ENCODE measurements around the gene SPN.
"Not testable (repeated sequence)": the region's sequence is repeated elsewhere in the genome, so short reads cannot be mapped to it uniquely, and the experiment has no call there.

Gene SPN

DNA sequence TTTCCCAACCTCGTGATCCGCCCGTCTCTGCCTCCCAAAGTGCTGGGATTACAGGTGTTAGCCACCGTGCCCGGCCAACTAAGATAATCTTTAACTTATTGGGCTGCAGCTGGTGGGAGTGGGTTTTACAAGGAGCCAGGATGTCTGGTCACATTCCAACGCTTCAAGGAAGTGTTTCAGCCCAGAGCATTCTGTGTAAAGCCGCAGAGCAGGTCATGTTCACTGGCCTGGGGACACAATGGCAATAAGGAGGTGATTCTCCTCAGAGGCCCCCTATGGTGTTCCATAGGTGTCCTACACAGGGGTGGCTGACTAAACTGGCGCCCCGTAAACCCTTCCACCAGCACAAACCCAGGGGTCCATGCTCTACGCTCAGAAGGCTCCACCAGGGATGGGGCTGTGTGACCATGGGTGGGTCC lies 17.1 kb downstream of the SPN start:
- TF ChIP-seq, protein P1, sequence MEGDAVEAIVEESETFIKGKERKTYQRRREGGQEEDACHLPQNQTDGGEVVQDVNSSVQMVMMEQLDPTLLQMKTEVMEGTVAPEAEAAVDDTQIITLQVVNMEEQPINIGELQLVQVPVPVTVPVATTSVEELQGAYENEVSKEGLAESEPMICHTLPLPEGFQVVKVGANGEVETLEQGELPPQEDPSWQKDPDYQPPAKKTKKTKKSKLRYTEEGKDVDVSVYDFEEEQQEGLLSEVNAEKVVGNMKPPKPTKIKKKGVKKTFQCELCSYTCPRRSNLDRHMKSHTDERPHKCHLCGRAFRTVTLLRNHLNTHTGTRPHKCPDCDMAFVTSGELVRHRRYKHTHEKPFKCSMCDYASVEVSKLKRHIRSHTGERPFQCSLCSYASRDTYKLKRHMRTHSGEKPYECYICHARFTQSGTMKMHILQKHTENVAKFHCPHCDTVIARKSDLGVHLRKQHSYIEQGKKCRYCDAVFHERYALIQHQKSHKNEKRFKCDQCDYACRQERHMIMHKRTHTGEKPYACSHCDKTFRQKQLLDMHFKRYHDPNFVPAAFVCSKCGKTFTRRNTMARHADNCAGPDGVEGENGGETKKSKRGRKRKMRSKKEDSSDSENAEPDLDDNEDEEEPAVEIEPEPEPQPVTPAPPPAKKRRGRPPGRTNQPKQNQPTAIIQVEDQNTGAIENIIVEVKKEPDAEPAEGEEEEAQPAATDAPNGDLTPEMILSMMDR (IDR thresholded peaks at IDR 0.05; ENCODE audit: low read depth, low read length, missing control alignments): no peak
- H3K4me3 ChIP-seq (ENCODE audit: low read depth, low read length): peak overlapping the region; percentile 67
- DNase-seq (ENCODE audit: low read depth): no peak

DNA sequence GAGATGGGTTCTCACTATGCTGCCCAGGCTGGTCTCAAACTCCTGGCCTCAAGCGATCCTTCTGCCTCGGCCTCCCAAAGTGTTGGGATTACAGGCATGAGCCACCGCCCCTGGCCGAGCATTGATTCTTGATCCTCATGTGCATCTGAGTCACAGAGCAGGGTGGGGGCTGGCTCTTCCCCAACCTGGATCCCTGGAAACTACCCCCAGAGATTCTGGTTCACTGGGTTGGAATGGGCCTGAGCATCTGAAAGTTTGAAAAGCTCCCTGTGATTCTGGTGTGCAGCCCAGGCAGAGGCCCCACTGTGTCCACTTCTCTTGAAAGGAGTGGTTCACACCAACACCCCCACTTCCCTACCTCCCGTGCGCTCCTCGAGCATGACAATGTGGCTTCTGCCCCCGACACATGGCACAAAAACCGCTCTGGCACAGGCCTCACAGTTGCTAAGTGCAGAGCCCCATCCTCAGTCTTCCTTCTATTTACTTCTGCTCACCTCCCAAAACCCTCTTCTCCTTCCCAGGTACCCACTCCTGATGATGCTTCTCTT lies 20.6 kb downstream of the SPN start:
- TF ChIP-seq, protein P1 (IDR thresholded peaks at IDR 0.05; ENCODE audit: low read depth, low read length, missing control alignments): no peak
- H3K4me3 ChIP-seq (ENCODE audit: low read depth, low read length): no peak overlapping the region
- DNase-seq (ENCODE audit: low read depth): no peak

DNA sequence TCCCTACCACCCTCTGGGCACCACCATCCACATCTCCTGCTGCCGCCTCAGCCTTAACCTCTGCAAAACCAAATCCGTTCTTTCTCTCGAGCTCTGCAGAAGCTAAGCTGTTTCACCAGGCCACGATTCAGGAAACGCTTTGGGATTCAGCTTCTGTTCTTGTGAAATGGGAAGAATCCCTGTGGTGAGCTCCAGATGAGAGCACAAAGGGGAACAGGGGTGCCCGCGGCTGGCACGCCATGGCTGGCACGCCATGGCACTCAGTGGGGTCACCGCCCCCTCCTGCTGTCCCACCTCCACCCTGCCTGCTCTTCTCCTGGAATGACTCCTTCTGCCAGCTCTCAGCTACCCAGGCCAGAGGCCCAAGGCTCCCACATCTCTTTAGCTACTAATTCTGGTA lies 21.6 kb downstream of the SPN start:
- no peak overlapping the region for H3K4me3 ChIP-seq (ENCODE audit: low read depth, low read length)
- DNase-seq (ENCODE audit: low read depth): no peak
- TF ChIP-seq, protein P1 (IDR thresholded peaks at IDR 0.05; ENCODE audit: low read depth, low read length, missing control alignments): no peak

DNA sequence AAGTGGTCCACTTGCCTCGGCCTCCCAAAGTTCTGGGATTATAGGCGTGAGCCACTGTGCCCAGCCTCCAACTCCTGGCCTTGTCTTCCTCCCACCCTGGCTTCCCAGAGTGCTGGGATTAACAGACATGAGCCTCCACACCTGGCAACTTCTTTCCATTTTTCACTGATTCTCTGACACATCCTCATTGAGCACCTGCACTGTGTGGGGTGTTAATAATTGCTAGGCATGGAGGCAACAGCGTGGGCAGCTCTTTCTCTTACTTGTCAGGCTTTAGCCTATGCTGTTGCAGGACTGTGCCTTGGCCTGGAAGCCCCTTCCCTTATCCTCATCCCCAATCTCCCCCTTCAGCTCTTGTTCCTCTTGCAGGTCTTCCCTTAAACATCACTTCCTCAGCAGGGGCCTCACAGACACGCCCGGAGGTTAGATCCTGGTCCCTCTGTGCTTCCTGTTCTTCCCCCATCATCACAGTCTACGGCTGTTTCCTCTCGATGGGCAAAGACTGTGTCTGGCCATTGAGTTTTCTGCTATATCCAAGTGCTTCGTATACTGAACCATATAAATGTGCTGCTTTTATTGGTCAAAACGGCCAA lies 23.8 kb downstream of the SPN start:
- TF ChIP-seq, protein P1 (IDR thresholded peaks at IDR 0.05; ENCODE audit: low read depth, low read length, missing control alignments): no peak
- DNase-seq (ENCODE audit: low read depth): no peak
- no peak overlapping the region for H3K4me3 ChIP-seq (ENCODE audit: low read depth, low read length)

DNA sequence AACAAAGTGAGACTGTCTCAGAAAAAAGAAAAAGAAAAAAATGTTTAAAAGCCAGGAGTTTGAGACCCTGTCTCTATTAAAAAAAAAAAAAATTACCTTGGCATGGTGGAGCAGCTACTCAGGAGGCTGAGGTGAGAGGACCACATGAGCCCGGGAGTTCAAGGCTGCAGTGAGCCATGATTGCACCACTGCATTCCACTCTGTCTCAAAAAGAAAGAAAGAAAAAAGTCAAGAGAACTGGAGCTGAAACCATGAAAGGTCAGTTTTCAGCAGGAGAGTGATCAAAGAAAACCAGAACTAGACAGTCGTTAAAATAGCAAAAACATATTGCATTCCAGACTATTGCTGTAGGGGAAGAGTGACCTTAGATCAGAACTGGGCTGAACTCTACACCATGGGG lies 24.7 kb downstream of the SPN start:
- no peak overlapping the region for H3K4me3 ChIP-seq (ENCODE audit: low read depth, low read length)
- TF ChIP-seq, protein P1 (IDR thresholded peaks at IDR 0.05; ENCODE audit: low read depth, low read length, missing control alignments): no peak
- no peak for DNase-seq (ENCODE audit: low read depth)

DNA sequence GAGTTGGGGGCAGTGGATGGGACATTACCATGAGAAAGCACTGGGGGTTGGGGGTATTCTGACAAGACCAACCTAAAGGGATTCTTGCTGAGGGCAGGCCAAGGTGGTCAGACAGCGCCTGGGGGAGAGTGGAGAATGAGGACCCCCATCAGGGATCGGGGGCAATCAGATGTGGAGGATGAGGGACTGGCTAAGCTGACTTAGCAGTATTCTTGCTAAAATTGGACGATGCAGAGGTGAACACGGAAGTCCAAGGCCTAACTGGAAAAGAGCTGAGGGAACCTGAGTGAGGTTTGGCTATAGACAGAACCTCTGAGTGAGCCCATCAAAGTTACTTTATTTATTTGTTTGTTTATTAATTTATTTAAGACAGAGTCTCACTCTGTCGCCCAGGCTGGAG lies 25.1 kb downstream of the SPN start:
- TF ChIP-seq, protein P1 (IDR thresholded peaks at IDR 0.05; ENCODE audit: low read depth, low read length, missing control alignments): no peak
- no peak for DNase-seq (ENCODE audit: low read depth)
- H3K4me3 ChIP-seq (ENCODE audit: low read depth, low read length): no peak overlapping the region

DNA sequence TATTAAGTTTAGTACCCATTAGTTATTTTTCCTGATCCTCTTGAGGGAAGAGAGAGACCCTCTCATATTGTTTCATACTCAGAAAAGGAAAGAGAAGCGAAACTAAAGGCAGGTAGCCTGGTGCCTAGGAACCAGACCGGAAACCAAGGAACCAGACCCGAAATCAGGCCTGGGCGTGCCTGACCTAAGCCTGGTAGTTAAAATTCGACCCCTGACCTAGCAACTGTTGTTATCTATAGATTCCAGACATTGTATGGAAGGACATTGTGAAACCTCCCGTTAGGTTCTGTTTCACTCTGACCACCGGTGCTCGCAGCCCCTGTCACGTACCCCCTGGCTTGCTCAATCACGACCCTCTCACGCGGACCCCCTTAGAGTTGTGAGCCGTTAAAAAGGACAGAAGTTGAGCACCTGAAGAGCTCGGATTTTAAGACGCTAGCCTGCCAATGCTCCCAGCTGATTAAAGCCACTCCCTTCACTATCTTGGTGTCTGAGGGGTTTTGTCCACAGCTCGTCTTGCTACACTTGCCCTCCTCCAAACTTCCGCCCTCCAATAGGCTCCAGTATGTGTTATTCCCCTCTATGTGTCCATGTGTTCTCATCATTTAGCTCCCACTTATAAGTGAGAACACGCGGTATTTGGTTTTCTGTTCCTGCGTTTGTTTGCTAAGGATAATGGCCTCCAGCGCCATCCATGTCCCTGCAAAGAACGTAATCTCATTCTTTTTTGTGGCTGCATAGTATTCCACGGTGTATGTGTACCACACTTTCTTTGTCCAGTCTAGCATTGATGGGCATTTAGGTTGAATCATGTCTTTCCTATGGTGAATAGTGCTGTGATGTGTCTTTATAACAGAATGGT lies 26.7 kb downstream of the SPN start:
- not testable (repeated sequence) for H3K4me3 ChIP-seq (ENCODE audit: low read depth, low read length); DNase-seq (ENCODE audit: low read depth)

DNA sequence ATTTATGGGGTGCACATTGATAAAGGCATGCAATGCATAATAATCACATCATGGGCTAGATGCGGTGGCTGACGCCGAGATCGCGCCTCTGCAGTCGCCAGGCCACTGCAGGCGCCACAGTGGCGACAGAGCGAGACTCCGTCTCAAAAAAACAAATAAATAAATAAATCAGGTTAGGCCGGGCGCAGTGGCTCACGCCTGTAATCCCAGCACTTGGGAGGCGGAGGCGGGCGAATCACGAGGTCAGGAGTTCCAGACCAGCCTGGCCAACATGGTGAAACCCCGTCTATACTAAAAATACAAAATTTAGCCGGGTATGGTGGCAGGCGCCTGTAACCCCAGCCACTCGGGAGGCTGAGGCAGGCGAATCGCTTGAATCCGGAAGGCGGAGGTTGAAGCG lies 29.6 kb downstream of the SPN start:
- DNase-seq (ENCODE audit: low read depth): not testable (repeated sequence)

More for the DNA sequence above, 29.6 kb downstream of the SPN start:
- H3K4me3 ChIP-seq (ENCODE audit: low read depth, low read length): not testable (repeated sequence)

All from GM12864 (cell line).